ENCODE results near the gene PPP1R12B.
"Not testable (repeated sequence)": the region's sequence is repeated elsewhere in the genome, so short reads cannot be mapped to it uniquely, and the experiment has no call there.

The PPP1R12B gene

GRCh38 chr1:202616355-202616915 is 267.9 kb downstream of the PPP1R12B start:
- Histone ChIP-seq H3K27ac (no peak overlapping the region), H3K36me3 (no peaks in the 10 kb centered on the region), H3K4me3 (ENCODE audit: low read depth, low read length) (no peak overlapping the region), H3K9me3 (ENCODE audit: severe bottlenecking) (peaks cover 2% of the 10 kb centered on the region), H3K27me3 (ENCODE audit: insufficient read depth, low read depth, severe bottlenecking) (no peaks in the 10 kb centered on the region)
- TF ChIP-seq CTCF (IDR thresholded peaks at IDR 0.05; ENCODE audit: low read depth, low read length): no peak
- DNase-seq: no peak

GRCh38 chr1:202619012-202619411 is 270.5 kb downstream of the PPP1R12B start:
- H3K27ac ChIP-seq: 0 out of 2 replicates have a peak overlapping the region, but pooled peaks have one; percentile 3
- H3K36me3 ChIP-seq; H3K9me3 ChIP-seq (ENCODE audit: severe bottlenecking); H3K27me3 ChIP-seq (ENCODE audit: insufficient read depth, low read depth, severe bottlenecking); H3K4me3 ChIP-seq (ENCODE audit: low read depth, low read length): not testable (repeated sequence)
- peak; percentile 65 for DNase-seq

- Histone ChIP-seq H3K9me3 (ENCODE audit: severe bottlenecking) (peaks cover 2% of the 10 kb centered on the region), H3K4me3 (ENCODE audit: low read depth, low read length) (no peak overlapping the region), H3K27me3 (ENCODE audit: insufficient read depth, low read depth, severe bottlenecking) (no peaks in the 10 kb centered on the region), H3K36me3 (no peaks in the 10 kb centered on the region), H3K27ac (0 out of 2 replicates have a peak overlapping the region, but pooled peaks have one; percentile 3)
- no peak for TF ChIP-seq CTCF (IDR thresholded peaks at IDR 0.05; ENCODE audit: low read depth, low read length)
- no peak for DNase-seq
Measured at GRCh38 chr1:202619505-202619904, 271.0 kb downstream of the PPP1R12B start.

- not testable (repeated sequence) for H3K27ac ChIP-seq; H3K27me3 ChIP-seq (ENCODE audit: insufficient read depth, low read depth, severe bottlenecking); H3K4me3 ChIP-seq (ENCODE audit: low read depth, low read length); DNase-seq; H3K36me3 ChIP-seq; H3K9me3 ChIP-seq (ENCODE audit: severe bottlenecking)
Measured at GRCh38 chr1:202620036-202620435, 271.5 kb downstream of the PPP1R12B start.

GRCh38 chr1:202621446-202621845 is 272.9 kb downstream of the PPP1R12B start:
- H3K27me3 ChIP-seq (ENCODE audit: insufficient read depth, low read depth, severe bottlenecking): no peaks in the 10 kb centered on the region
- DNase-seq: no peak
- H3K27ac ChIP-seq: peak overlapping the region; percentile 61
- TF ChIP-seq CTCF (IDR thresholded peaks at IDR 0.05; ENCODE audit: low read depth, low read length): no peak
- H3K4me3 ChIP-seq (ENCODE audit: low read depth, low read length): no peak overlapping the region
- peaks cover 2% of the 10 kb centered on the region for H3K9me3 ChIP-seq (ENCODE audit: severe bottlenecking)
- H3K36me3 ChIP-seq: no peaks in the 10 kb centered on the region

- Histone ChIP-seq H3K9me3 (ENCODE audit: severe bottlenecking) (peaks cover 2% of the 10 kb centered on the region), H3K36me3 (no peaks in the 10 kb centered on the region), H3K4me3 (ENCODE audit: low read depth, low read length) (peak overlapping the region; percentile 5; the same call in 1 of the 2 replicates), H3K27me3 (ENCODE audit: insufficient read depth, low read depth, severe bottlenecking) (no peaks in the 10 kb centered on the region), H3K27ac (peak overlapping the region; percentile 90)
- peak; percentile 82 for DNase-seq
- no peak for TF ChIP-seq CTCF (IDR thresholded peaks at IDR 0.05; ENCODE audit: low read depth, low read length)
Measured at GRCh38 chr1:202622388-202622787, 273.9 kb downstream of the PPP1R12B start.

- Histone ChIP-seq H3K27me3 (ENCODE audit: insufficient read depth, low read depth, severe bottlenecking) (no peaks in the 10 kb centered on the region), H3K4me3 (ENCODE audit: low read depth, low read length) (peak overlapping the region; percentile 11), H3K9me3 (ENCODE audit: severe bottlenecking) (no peaks in the 10 kb centered on the region), H3K36me3 (no peaks in the 10 kb centered on the region), H3K27ac (peak overlapping the region; percentile 90)
- TF ChIP-seq CTCF (IDR thresholded peaks at IDR 0.05; ENCODE audit: low read depth, low read length): no peak
- peak; percentile 95 for DNase-seq
Measured at GRCh38 chr1:202623075-202623474, 274.6 kb downstream of the PPP1R12B start.
